Breast epithelium (tissue), 3 donors: ENCODE measurements around the gene FNTB.

ENCODE experiments used
- POLR2A ChIP-seq: fragments of 450-650 bp; IDR thresholded peaks from one replicate; pipeline ENCODE4 v1.6.1; 2016; ENCODE audit warnings: antibody characterized with exemption, mild to moderate bottlenecking, moderate library complexity
- POLR2AphosphoS5 ChIP-seq, 3 donors: sonication (generic); formaldehyde crosslinking; IDR thresholded peaks; one replicate each; pipeline ENCODE4 v1.6.1; 2017; ENCODE audit warnings: antibody characterized with exemption in 3 of 3
- TF ChIP-seq, protein P1 (sequence below), 3 donors: fragments of 450-650 bp; IDR thresholded peaks; one replicate each; pipeline ENCODE4 v1.5.1; 2016 to 2017; ENCODE audit warnings: antibody characterized with exemption in 3 of 3, mild to moderate bottlenecking in 3 of 3, moderate library complexity in 3 of 3

DNA sequence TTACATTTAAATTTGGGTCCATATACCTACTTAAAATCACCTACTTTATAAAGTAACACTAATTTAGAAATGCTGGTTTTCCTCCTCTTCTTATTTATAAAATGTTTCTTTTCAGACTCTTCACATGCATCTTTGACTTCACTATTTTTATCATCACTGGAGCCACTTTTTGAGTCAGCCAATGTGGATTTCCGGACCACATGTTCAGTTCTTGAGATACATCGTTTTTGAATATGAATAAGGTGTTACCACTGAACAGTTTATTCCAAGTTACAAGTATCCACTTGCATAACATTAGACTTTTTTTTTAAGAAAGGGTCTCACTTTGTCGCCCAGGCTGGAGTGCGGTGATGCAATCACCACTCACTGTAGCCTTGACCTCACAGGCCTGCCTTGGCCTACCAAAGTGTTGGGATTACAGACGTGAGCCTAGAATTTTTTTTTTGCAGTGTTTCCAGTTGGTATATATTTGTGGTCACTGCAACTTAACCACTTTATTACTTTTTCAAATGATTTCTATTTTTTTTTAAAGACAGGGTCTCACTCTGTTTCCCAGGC is 5.7 kb downstream of the FNTB start:
- TF ChIP-seq, protein P1, sequence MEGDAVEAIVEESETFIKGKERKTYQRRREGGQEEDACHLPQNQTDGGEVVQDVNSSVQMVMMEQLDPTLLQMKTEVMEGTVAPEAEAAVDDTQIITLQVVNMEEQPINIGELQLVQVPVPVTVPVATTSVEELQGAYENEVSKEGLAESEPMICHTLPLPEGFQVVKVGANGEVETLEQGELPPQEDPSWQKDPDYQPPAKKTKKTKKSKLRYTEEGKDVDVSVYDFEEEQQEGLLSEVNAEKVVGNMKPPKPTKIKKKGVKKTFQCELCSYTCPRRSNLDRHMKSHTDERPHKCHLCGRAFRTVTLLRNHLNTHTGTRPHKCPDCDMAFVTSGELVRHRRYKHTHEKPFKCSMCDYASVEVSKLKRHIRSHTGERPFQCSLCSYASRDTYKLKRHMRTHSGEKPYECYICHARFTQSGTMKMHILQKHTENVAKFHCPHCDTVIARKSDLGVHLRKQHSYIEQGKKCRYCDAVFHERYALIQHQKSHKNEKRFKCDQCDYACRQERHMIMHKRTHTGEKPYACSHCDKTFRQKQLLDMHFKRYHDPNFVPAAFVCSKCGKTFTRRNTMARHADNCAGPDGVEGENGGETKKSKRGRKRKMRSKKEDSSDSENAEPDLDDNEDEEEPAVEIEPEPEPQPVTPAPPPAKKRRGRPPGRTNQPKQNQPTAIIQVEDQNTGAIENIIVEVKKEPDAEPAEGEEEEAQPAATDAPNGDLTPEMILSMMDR (IDR thresholded peaks at IDR 0.05), result no peak
- TF ChIP-seq POLR2AphosphoS5 (IDR thresholded peaks at IDR 0.05), result no peak
- no peak for TF ChIP-seq POLR2A
